ENCODE measurements around the gene ISG15. TPM values are rescaled to one million over a fixed set of nuclear protein-coding genes. Genes with fewer than 3 reads are reported as not detected.

Gene ISG15
- total and polyA plus RNA-seq, 2 of the 13 experiments (the other 11 are each of a cell fraction or from before 2014, with no cell fraction given) = 42.1 to 54.9 TPM

GRCh38 chr1:1055841-1056736 is 42.8 kb downstream of the ISG15 start:
- Histone ChIP-seq H3K27me3 (ENCODE audit: control insufficient read depth in 1 of 2, insufficient read depth in 2 of 2, low read length in 2 of 2) (no peaks in the 10 kb centered on the region), H3K4me3 (replicated peaks in 1 of 3; ENCODE audit: insufficient read depth in 1 of 3, low read depth in 2 of 3, low read length in 3 of 3) (no peak overlapping the region), H3K4me2 (ENCODE audit: low read depth, low read length) (no peak overlapping the region), H3K4me1 (ENCODE audit: insufficient read depth, low read length) (peaks cover 20% of the 10 kb centered on the region), H3K9ac (ENCODE audit: insufficient read depth, low read depth, low read length) (no peak overlapping the region), H2AFZ (ENCODE audit: low read length) (no peak overlapping the region), H3K9me3 (ENCODE audit: low read length) (no peaks in the 10 kb centered on the region), H3K27ac (ENCODE audit: extremely low read length, insufficient read depth, low read length) (no peak overlapping the region), H3K36me3 (replicated peaks in 1 of 2; ENCODE audit: control insufficient read depth in 1 of 2, insufficient read depth in 2 of 2, low read length in 2 of 2) (peaks cover 29 to 30% of the 10 kb centered on the region in 2 experiments; a peak in 4 of 5 replicates), H3K79me2 (ENCODE audit: insufficient read depth, low read length) (no peaks in the 10 kb centered on the region), H4K20me1 (ENCODE audit: insufficient read depth, low read length) (no peaks in the 10 kb centered on the region)
- WGBS (ENCODE audit: low lambda C conversion rate) = 94% methylated on average over 41 of the region's 50 CpGs
- in situ Hi-C loops (cut with HindIII; ENCODE audit: extremely low pct_ligation_motif_present, low pct_unique_long_range_greater_than_20kb) = loop anchor here (5.0 kb wide), 1 partner anchor 34 kb away; the partner anchor contains the start of gene AGRN
- no peak for DNase-seq (ENCODE audit: low spot score)
- POLR2A ChIA-PET = no interaction called here
- ATAC-seq = no peak
- no TSS peak for BruUV-seq (replicated peaks)
- CTCF ChIA-PET (ENCODE audit: low intra/inter-chr PET ratio, low total read pairs) = no interaction called here
- no peak for FAIRE-seq
- intact Hi-C loops (cut with micrococcal nuclease; ENCODE audit: unreplicated experiment) = loop anchor here (5.0 kb wide), 1 partner anchor 44 kb away; the partner anchor contains the start of gene ISG15
- TF ChIP-seq HNRNPLL (IDR thresholded peaks at IDR 0.05; ENCODE audit: low read depth, low read length, poor library complexity, severe bottlenecking) (peak; percentile 26), TGIF2 (CRISPR knock-in tag; IDR thresholded peaks at IDR 0.05) (no peak), ZNF263 (CRISPR knock-in tag; IDR thresholded peaks at IDR 0.05) (peak; percentile 75), AGO2 (optimal IDR thresholded peaks at IDR 0.05; ENCODE audit: low read depth, low read length) (peak; percentile 95), HNRNPL (IDR thresholded peaks at IDR 0.05; ENCODE audit: low read depth, low read length) (0 out of 2 replicates have a peak, but pooled peaks have one; percentile 58), MTERF4 (CRISPR knock-in tag; IDR thresholded peaks at IDR 0.05) (no peak), RBFOX2 (IDR thresholded peaks at IDR 0.05; ENCODE audit: low read depth, low read length) (peak; percentile 58; the same call in 1 of the 2 replicates), TARDBP (CRISPR knock-in tag; IDR thresholded peaks at IDR 0.05) (0 out of 2 replicates have a peak, but pooled peaks have one; percentile 73), CEBPG (CRISPR knock-in tag; IDR thresholded peaks at IDR 0.05) (no peak), TSC22D2 (CRISPR knock-in tag; IDR thresholded peaks at IDR 0.05; ENCODE audit: borderline replicate concordance) (no peak)

All from HepG2 (cell line).